Endothelial cell of umbilical vein (primary cell): ENCODE results near the gene OR4C45. TPM values are rescaled to one million over a fixed set of nuclear protein-coding genes. Genes with fewer than 3 reads are reported as not detected.
"Not testable (repeated sequence)": the region's sequence is repeated elsewhere in the genome, so short reads cannot be mapped to it uniquely, and the experiment has no call there.

Experiments
- BruUV-seq: library from RNA; stranded (reverse); fragments of 400-500 nt; replicated peaks from 2 replicates; lab custom pipeline; 2021; lab: Mats Ljungman, UMichigan
- CTCF ChIA-PET: fragments of 300-600, 350-600 bp; sonication (Branson Sonifier 250); formaldehyde crosslinking; loops from one replicate; lab custom pipeline; 2021; ENCODE audit warnings: antibody characterized with exemption, inconsistent platforms; lab: Charles Lee
- POLR2A ChIA-PET: fragments of 300-600, 350-600 bp; sonication (Branson Sonifier 250); formaldehyde crosslinking; loops from one replicate; lab custom pipeline; 2021; ENCODE audit warnings: antibody characterized with exemption, inconsistent platforms; lab: Charles Lee
- DNase-seq: peaks from one replicate; pipeline ENCODE4 v3.0.0-alpha.2; 2011; ENCODE audit warnings: low read depth, low spot score
- FAIRE-seq: peaks from 2 replicates; lab custom pipeline; 2011; peaks lifted over from hg19 to GRCh38; lab: Jason Lieb, UNC
- H2AFZ ChIP-seq: 2 replicates; pipeline ENCODE4 v1.6.0; 2012; ENCODE audit warnings: low read depth, low read length, control low read depth, inconsistent platforms
- H3K27ac ChIP-seq: 2 replicates; pipeline ENCODE4 v1.5.1; 2011; ENCODE audit warnings: low read depth, mild to moderate bottlenecking, control low read depth, low read length, moderate library complexity; ENCODE audit not compliant: insufficient read depth
- H3K27me3 ChIP-seq, 2 experiments: 2 replicates each; pipeline versions ENCODE4 v1.6.0 to v1.6.1; 2011; ENCODE audit warnings: low read length in 2 of 2, mixed read lengths in 1 of 2; ENCODE audit not compliant: control insufficient read depth in 2 of 2, insufficient read depth in 2 of 2
- H3K36me3 ChIP-seq, 2 experiments: 2 replicates in 1 of 2; 3 replicates in 1 of 2; pipeline ENCODE4 v1.5.1; 2011; ENCODE audit warnings: low read length in 2 of 2, mild to moderate bottlenecking in 1 of 2, moderate library complexity in 1 of 2; ENCODE audit not compliant: control insufficient read depth in 2 of 2, insufficient read depth in 2 of 2; ENCODE audit errors: extremely low read depth in 1 of 2
- H3K4me1 ChIP-seq: 3 replicates; pipeline ENCODE4 v1.5.1; 2011; ENCODE audit warnings: mild to moderate bottlenecking, low read length; ENCODE audit not compliant: control insufficient read depth, insufficient read depth; ENCODE audit errors: extremely low read depth
- H3K4me2 ChIP-seq: 2 replicates; pipeline ENCODE4 v1.6.1; 2011; ENCODE audit warnings: low read length, control low read depth, mixed read lengths; ENCODE audit not compliant: insufficient read depth
- H3K4me3 ChIP-seq, 3 experiments: fragments of 200-600 bp in 1 of 3; sonication (generic), shearing (Covaris generic) in 1 of 3; replicated peaks in 1 of 3; 2 replicates each; pipeline ENCODE4 v1.5.1; 2011 to 2016; ENCODE audit warnings: control low read depth in 3 of 3, low read length in 3 of 3, mild to moderate bottlenecking in 2 of 3, inconsistent platforms in 1 of 3, low read depth in 1 of 3, moderate library complexity in 1 of 3; ENCODE audit not compliant: insufficient read depth in 1 of 3
- H3K79me2 ChIP-seq: 2 replicates; pipeline ENCODE4 v1.6.0; 2012; ENCODE audit warnings: low read length, inconsistent platforms; ENCODE audit not compliant: control insufficient read depth, insufficient read depth
- H3K9ac ChIP-seq: replicated peaks from 2 replicates; pipeline ENCODE3; 2011; ENCODE audit warnings: low read length, control low read depth; ENCODE audit not compliant: insufficient read depth; ENCODE audit errors: extremely low read depth
- H3K9me1 ChIP-seq: replicated peaks from 3 replicates; pipeline ENCODE4 v1.6.0; 2011; ENCODE audit warnings: mild to moderate bottlenecking, low read length; ENCODE audit not compliant: control insufficient read depth, insufficient read depth; ENCODE audit errors: extremely low read depth
- H3K9me3 ChIP-seq: replicated peaks from 2 replicates; pipeline ENCODE4 v1.5.1; 2012; ENCODE audit warnings: low read length, inconsistent platforms; ENCODE audit not compliant: control insufficient read depth, insufficient read depth
- H4K20me1 ChIP-seq: replicated peaks from 2 replicates; pipeline ENCODE3; 2011; ENCODE audit warnings: mild to moderate bottlenecking, low read length; ENCODE audit not compliant: control insufficient read depth, insufficient read depth; ENCODE audit errors: extremely low read depth
- CTCF ChIP-seq, 2 donors: IDR thresholded peaks; 1 replicate in 1 of 2; 2 replicates in 1 of 2; pipeline ENCODE4 v1.5.1; 2011; ENCODE audit warnings: low read length in 2 of 2, mild to moderate bottlenecking in 2 of 2, moderate library complexity in 2 of 2, control low read depth in 1 of 2, inconsistent platforms in 1 of 2, low read depth in 1 of 2; ENCODE audit not compliant: insufficient read depth in 1 of 2; ENCODE audit errors: extremely low read depth in 1 of 2
- EZH2 ChIP-seq: IDR thresholded peaks from 2 replicates; pipeline ENCODE4 v1.6.1; 2012; ENCODE audit warnings: borderline replicate concordance, low read depth, mild to moderate bottlenecking, moderate library complexity, low read length, inconsistent platforms; ENCODE audit not compliant: severe bottlenecking
- FOS ChIP-seq: IDR thresholded peaks from 2 replicates; pipeline ENCODE4 v1.6.1; 2011; ENCODE audit warnings: mild to moderate bottlenecking, low read length, moderate library complexity, borderline replicate concordance; ENCODE audit not compliant: insufficient read depth
- GATA2 ChIP-seq: IDR thresholded peaks from 2 replicates; pipeline ENCODE4 v1.7.0; 2011; ENCODE audit warnings: low read depth, mild to moderate bottlenecking, moderate library complexity, mixed read lengths, low read length; ENCODE audit not compliant: insufficient read length, insufficient read depth
- JUN ChIP-seq: IDR thresholded peaks from 2 replicates; pipeline ENCODE4 v1.6.1; 2011; ENCODE audit warnings: borderline replicate concordance, low read depth; ENCODE audit not compliant: insufficient read length, insufficient read depth
- MAX ChIP-seq: IDR thresholded peaks from 2 replicates; pipeline ENCODE4 v1.6.1; 2011; ENCODE audit not compliant: insufficient read depth, insufficient read length
- MYC ChIP-seq: IDR thresholded peaks from one replicate; pipeline ENCODE4 v1.6.1; 2011; ENCODE audit warnings: mild to moderate bottlenecking, low read depth, low read length
- POLR2A ChIP-seq: IDR thresholded peaks from 2 replicates; pipeline ENCODE4 v1.6.1; 2012; ENCODE audit warnings: low read depth, mild to moderate bottlenecking, control low read depth, low read length
- POLR2AphosphoS5 ChIP-seq: IDR thresholded peaks from 2 replicates; pipeline ENCODE4 v1.6.1; 2012; ENCODE audit warnings: low read depth, mild to moderate bottlenecking, control low read depth, low read length, moderate library complexity; ENCODE audit not compliant: insufficient read depth
- dilution Hi-C: fragments of 300-500 bp; cut with MboI; formaldehyde crosslinking; loops from one replicate; pipeline ENCODE4 v1.15.0; 2019; ENCODE audit warnings: low sequenced_read_pairs; ENCODE audit not compliant: extremely low pct_ligation_motif_present
- intact Hi-C: fragments of 100-400 bp; cut with micrococcal nuclease; formaldehyde crosslinking; loops from one replicate; pipeline ENCODE4 v1.10.0; 2022
- polyA plus RNA-seq, 4 experiments: library from polyadenylated mRNA; depleted of rRNA in 3 of 4; stranded (reverse) in 3 of 4; unstranded in 1 of 4; fragments of >200 nt; gene quantifications; 2 replicates each; pipeline versions ENCODE4 v1.2.1 to v1.2.3, GENCODE V29; 2011 to 2012; ENCODE audit warnings: missing spikeins in 1 of 4
- total RNA-seq: library from RNA; stranded (reverse); gene quantifications from 2 replicates; pipeline ENCODE4 v1.2.3, GENCODE V29; 2021

Gene OR4C45
- total and polyA plus RNA-seq, 2 donors (not counting 3 experiments of a cell fraction or from before 2014, with no cell fraction given): not detected

- intact Hi-C loops, H3K4me2 ChIP-seq, H3K27ac ChIP-seq, BruUV-seq, H3K4me3 ChIP-seq, FAIRE-seq, H2AFZ ChIP-seq, H3K79me2 ChIP-seq, H3K27me3 ChIP-seq, dilution Hi-C loops, H3K36me3 ChIP-seq, H4K20me1 ChIP-seq, H3K4me1 ChIP-seq, DNase-seq, H3K9me1 ChIP-seq, H3K9ac ChIP-seq, H3K9me3 ChIP-seq, POLR2A ChIA-PET, CTCF ChIA-PET: not testable (repeated sequence)
Observed at GRCh38 chr11:50063056-50063455, 30.4 kb downstream of the OR4C45 start.

- no peak for FAIRE-seq
- intact Hi-C loops: no loop called here
- CTCF ChIA-PET: no interaction called here
Observed at GRCh38 chr11:50070389-50070788, 37.7 kb downstream of the OR4C45 start.

More at GRCh38 chr11:50070389-50070788, 37.7 kb downstream of the OR4C45 start:
- Histone ChIP-seq H4K20me1 (no peaks in the 10 kb centered on the region), H3K27me3 (no peaks in the 10 kb centered on the region), H3K4me3 (no peak overlapping the region), H3K79me2 (no peaks in the 10 kb centered on the region), H3K4me2 (no peak overlapping the region), H2AFZ (no peak overlapping the region), H3K36me3 (no peaks in the 10 kb centered on the region), H3K9ac (no peak overlapping the region), H3K9me3 (peaks cover 2% of the 10 kb centered on the region), H3K27ac (no peak overlapping the region), H3K9me1 (no peaks in the 10 kb centered on the region), H3K4me1 (no peaks in the 10 kb centered on the region)
- DNase-seq: no peak
- dilution Hi-C loops: no loop called here
- POLR2A ChIA-PET: no interaction called here
- TF ChIP-seq GATA2: no peak
- TF ChIP-seq POLR2A: no peak
- no peak for TF ChIP-seq FOS
- no peak for TF ChIP-seq MYC
- TF ChIP-seq JUN: no peak
- no peak for TF ChIP-seq CTCF (IDR thresholded peaks at IDR 0.05; ENCODE audit: extremely low read depth in 1 of 2, insufficient read depth in 1 of 2, low read depth in 1 of 2, low read length in 2 of 2)
- TF ChIP-seq POLR2AphosphoS5: no peak
- no peak for TF ChIP-seq EZH2
- no peak for TF ChIP-seq MAX
- no TSS peak for BruUV-seq
